GM21529 (cell line): Measurements from ENCODE around the gene ZDHHC8.

Experiments used
- ATAC-seq: cut with Tn5 transposase; IDR thresholded peaks from one replicate; pipeline ENCODE4 v1.9.1; 2021; ENCODE audit not compliant: unreplicated experiment

The ZDHHC8 gene

DNA sequence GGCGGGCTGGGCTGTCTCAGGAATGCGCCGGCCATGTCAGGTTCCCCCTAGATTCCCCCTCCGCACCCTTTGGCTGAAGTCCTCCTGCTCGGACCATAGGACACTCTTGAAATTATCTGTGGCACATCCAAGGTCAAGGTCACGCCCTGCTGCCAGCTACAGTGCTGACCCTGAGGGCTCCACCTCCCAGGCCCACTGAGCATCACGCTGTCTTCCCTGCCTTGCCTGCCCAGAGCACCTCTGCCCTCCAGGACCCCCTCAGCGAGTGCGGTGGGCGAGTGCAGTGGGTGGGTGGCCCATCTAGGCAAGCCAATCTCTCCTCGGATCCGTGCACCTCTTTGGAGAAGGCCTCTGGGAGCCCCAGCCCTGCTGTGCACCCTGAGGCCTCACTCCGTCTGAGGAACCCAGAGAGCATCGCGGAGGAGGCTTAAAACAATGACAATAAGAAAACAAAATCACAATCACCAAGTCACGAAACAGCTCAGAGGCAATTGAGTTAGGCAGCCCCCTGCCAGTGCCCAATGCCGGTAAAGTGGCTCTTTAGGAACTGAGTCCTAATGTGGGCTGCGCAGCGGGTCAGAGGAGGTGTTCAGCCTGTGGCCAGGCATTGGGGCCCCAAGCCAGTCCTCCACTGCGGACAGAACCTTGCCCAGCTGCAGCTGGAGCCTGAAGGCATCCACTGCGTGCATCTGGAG, 45.8 kb downstream of the ZDHHC8 start:
- no peak for ATAC-seq

DNA sequence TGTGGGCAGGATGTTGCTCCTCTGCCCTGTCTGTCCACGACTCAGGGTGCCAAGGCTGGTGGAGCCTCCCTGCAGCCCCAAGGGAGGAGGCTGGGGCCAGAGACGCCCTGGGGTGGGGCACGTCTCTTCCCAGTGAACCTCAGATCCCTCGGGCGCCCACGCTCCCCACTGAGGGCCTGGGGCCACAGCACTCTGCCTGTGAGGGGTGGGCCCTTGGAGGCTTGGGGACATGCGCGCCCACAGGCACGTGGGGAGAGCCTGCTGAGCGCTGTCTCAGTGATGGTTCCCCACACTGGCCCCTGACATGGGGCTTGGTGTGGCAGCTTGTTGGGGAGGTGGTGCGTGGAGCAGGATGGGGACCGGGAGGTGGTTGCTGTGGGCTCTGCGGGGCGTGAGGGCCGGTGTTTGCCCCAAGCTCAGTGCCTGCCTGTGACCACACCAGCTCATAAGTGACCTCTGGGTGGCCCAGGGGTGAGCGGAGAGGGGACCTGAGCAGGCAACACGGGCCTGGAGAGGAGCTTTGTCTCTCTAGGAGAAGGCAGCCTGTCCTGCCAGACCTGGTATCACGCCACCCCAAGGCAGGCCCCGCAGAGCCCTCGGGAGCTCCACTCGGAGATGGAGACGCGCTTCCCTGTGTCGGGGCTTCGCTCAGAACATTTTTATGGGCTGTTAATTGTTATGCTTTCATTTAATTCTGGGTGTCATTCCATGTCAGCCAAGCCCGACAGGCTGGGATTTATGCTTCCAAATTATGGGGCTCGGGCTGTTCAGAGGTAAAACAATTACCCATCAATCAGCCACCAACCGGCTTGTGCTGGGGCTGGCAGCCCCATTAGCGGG, 46.7 kb downstream of the ZDHHC8 start:
- ATAC-seq: no peak

DNA sequence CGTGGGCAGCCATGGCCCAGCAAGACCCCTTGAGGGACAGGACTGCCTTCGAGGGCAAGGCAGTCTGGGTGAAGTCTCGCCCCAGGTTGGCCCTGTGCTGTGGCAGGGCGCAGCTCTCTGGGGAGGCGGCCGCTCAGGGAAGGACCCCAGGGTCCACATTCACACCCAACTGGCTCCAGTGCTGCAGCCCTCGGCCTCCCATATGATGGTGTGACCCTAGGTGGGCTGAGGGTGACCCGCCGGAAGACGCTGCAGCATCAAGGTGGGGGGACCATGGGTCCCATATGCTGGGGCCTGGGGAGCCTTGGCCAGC, 47.3 kb downstream of the ZDHHC8 start:
- no peak for ATAC-seq

DNA sequence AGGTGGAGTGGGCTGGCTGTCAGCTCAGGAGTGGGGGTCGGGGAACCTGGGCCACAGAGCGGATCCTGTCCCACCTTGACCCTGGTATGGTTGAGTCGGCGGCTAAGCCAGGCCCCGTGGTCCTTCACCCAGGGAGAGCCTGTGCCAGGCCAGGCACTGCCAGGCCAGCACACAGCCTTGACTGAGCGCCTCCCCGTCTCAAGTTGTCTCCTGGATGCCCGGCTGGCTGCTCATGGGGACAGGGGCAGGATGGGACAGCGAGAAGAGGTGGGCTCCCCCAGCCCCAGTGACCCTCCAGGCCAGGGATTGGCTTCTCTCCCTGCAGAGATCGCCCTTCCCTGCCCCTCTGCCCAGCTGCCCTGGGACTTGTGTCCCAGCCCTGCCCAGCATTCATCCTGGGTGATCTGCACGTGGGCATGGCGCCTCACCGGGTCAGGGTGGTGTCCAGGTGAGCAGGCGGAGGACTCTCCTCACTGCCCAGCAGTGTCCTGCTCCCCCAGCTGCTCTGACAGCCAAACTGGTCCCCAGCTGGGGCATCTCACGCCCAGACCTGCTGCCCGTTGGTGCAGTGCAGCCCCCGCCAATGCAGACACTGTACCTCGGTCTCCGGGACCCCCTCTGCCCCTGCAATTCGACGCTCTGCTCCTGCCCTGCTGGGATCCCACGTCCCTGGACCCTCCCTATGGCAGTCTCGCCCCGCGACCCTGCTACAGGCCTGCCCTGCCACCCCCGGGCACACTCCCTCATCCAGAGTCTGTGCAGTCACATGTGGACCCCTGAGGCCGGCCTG, 48.0 kb downstream of the ZDHHC8 start:
- ATAC-seq: no peak

DNA sequence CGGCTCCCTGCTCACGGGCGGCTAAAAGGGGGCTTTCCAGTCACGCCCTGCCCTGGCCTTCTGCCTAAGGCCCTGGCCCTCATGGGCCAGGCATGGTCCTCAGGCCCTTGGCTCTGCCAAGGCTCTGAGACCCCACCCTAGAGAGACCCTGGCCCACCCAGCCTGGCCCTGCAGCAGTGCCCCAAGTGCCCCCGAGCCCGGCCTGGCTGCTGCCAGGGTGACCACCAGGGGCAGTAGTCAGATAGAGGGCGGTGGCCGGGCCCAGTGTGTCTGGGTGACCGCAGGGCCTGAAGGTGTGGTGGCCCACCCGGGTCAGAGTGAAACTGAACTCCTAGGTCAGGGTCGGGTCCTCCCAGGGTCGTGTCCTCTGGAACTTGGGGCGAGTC, 48.6 kb downstream of the ZDHHC8 start:
- no peak for ATAC-seq

DNA sequence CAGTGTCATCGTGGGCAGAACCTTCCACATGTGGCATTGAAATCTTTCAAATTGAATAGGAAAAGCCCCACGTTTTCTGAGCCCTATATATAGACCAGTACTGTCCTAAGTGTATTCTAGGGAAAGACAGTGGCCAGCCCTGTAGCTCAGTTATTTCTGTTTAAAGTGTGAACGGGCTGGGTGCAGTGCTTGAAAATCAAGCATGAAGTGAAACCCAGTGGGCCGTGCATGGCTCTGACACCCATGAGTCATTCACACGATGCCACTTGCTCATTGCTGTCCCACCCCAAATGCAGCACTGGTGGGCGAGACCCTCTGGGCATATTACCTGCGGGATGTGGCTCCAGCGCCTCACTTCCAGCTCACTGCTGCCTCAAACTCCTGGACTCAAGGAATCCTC, 49.0 kb downstream of the ZDHHC8 start:
- no peak for ATAC-seq

DNA sequence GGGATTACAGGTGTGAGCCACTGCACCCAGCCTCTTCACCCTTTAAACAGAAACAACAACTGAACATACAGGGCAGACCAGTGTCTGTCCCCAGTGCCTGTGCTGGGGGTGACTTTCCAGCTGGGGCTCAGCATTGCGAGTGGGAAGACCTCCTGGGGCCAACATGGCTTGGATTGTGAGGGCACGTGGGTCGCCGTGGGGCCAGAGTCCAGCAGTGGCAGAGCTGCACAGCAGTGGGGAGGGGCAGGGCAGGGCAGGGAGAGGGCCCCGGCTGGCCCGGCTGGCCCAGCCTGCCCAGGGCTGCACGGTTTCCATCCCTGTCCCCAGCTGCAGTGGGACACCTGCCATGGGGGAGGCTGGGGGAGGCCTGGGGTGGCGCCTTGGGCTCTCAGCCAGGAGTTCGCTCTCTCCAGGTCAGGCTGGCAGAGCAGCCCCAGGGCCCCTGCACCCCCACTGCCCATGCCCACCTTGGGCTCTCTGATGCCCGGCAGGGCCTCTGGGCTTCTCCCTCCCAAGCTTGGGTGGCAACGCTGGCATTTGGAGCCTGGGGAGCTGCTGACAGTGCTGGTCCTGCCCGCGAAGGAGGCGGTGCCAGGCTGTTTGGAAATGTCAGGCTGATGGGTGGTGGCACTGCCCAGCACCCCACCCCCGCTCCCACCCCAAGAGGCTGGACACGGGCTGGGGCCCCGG, 49.7 kb downstream of the ZDHHC8 start:
- ATAC-seq: no peak

DNA sequence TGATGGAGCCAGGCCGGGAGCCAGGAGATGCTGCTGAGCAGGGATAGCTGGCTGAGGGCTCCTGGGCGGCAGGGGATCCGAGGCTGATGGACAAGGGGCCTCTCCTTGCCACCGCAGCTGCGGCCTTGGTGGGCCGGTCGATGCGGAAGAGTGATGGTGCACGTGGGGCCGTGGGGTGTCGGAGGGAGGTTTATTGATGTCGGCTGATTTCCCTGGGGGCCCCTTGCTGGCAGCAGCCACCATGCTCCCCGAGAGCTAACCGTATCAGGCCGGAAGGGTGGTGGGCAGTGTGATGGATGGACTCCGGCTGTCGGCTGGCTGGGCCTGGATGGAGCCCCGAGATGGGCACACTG, 50.3 kb downstream of the ZDHHC8 start:
- ATAC-seq: no peak

DNA sequence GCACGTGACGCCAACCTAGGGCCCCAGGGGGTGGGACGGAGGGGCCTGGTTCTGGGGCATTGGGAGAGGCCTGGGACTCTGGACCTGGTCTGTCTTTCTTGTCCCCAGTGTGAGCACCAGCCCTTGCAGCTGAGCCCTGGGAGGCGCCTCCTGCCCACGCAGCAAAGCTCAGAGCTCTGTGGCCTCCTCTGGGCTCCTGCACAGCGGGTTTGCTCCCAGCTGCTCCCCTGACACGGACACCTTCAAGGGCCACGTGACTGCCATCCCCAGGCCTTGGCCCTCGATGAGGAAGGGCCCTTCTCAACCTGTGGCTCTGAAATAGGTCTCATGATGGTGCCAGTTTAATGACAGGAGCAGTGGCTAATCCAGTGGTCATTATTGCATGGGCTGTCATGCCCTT, 50.8 kb downstream of the ZDHHC8 start:
- ATAC-seq: no peak

DNA sequence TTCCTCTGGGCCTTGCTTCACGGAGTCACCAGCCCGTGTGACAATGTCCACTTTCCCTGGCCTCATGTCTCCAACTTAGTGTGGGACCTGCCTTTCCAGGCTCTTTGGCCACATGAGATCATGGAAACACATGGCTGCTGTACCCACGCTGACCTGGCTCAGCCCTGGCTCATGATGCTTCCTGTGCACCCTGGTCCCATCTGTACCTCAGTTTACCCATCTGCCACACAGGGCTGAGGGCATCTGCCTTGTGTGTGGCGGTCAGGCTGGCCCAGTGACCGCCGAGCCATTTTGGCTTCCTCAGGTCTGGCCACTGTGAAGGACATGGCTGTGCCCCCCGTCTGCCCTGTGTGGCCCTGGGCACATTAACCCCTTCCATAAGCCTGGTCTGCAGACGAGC, 51.5 kb downstream of the ZDHHC8 start:
- ATAC-seq: no peak

DNA sequence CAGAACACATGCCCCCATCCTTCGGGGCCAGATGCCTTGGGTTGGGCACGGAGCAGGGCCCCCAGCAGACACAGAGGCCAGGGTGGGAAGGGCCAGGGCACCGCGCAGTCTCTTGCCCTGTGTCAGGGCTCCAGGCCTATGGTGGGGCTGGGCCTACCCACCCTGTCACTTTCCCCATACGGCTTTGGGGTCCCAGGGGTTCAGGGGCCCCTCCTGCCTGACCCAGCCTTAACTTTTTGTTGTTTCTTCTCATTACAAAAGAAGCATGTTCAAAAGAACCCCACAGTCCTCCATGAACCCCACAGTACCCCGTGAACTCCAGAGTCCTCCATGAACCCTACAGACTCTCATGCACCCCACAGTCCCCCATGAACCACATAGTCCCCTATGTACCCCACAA, 52.2 kb downstream of the ZDHHC8 start:
- ATAC-seq: no peak

DNA sequence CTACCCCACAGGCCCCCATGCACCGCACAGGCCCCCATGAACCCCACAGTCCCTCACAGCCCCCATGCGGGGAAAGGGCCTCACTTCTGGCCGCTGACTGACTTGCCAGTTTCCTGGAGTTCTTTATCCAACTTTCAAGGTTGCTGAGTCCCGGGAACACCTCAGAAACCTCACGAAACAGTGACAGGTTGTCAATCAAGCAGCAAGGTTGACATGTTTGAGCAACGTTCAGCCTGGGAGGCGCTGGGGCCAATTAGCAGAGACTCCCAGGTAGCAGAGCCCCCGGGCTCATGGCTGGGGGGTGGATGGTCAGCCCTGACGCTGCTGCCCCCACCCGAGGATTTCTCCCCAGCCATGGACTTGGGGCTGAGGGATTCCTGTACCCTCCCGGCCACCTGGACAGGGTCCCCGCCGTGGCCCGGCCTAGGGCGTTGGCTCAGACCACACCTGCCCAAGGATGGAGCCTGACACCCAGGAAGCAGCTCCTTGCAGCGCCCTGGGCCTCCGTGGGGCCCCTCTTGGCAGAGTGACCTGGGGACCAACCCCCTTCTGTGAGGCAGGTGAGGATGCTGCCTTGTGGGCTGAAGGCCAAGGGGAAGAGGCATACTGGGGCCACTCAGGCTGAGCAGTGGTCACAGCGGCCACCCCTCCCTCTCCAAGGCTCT, 53.0 kb downstream of the ZDHHC8 start:
- no peak for ATAC-seq

DNA sequence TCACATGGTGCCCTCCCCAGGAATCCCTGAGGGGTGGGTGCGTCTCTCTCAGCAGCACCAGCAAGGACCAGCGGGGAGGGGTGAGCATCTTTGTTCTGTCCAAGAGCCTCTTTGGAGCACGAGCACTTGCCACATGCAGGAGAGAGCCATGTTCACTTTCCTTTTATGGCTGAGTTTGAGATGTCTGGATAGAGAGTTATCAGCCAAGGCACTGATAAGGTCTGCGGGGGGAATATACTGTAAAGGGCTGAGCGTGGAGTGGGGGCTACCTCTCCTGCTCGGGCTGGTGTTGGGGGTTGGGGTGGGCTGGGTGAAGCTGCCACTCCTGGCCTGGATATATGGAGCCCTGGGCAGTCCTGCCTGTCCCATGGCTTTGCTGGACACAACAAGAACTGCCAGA, 54.1 kb downstream of the ZDHHC8 start:
- no peak for ATAC-seq

DNA sequence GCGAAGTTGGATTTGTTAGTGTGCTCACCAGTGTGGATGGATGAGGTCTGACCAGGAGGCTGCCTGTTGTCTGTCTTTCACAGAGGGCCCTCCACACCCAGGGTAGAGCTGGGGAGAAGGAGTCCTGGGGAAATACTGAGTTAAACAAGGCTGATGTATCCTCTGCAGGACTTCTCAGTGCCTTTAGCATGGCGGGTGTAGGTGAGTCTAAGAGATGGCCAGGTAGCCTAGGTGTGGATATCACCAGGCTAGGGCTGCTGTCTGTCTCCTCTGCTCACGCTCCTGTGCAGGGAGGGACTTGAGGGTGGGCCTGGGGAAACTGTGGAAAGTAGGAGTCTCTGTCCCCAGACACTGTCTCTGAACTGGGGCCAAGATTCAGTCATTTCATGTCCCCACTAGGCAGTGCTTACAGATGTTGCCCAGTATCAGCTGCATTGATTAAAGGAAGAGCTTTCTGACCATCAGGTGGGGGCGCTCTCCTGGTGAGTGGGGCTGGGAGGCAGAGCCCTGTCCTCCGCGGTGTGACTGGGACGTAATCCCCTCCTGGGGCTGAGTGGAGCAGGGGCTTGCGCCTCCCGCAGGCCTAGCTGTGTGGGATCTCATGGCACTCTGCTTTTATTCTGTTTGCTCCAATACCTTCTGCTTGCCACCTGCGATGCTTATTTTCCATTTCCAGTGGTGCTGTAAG, 54.7 kb downstream of the ZDHHC8 start:
- ATAC-seq: no peak

DNA sequence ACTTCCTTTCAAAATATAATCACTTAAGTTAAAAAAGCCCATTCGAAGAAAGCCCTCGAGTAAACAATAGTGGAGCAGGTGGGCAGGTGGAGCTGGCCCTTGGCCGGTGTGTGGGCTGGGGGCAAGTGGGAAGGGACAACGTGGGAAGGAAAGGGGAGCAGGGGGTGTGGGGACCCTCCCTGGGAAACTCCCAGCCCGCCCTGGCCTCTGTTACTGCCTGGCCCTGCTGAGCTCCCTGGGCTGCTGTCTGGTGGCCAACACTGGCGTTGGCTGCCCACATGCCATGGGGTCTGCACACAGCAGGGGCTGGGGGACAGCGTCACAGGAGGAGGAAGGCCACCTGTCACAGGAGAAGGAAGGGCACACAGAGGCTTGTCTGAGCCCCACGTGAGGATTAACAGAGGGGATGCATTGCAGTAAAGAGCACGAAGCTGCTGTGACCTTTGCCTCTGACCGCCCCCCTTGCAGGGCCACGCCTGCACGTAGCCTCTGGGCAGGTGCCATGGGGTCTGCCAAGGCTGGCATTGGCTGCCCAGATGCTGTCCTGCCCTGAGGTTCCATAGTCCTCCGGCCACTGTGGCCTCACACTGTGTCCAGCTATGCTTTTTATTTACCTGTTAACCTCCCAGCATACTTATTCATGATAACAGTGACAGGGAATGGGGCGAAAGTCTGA, 55.4 kb downstream of the ZDHHC8 start:
- no peak for ATAC-seq

DNA sequence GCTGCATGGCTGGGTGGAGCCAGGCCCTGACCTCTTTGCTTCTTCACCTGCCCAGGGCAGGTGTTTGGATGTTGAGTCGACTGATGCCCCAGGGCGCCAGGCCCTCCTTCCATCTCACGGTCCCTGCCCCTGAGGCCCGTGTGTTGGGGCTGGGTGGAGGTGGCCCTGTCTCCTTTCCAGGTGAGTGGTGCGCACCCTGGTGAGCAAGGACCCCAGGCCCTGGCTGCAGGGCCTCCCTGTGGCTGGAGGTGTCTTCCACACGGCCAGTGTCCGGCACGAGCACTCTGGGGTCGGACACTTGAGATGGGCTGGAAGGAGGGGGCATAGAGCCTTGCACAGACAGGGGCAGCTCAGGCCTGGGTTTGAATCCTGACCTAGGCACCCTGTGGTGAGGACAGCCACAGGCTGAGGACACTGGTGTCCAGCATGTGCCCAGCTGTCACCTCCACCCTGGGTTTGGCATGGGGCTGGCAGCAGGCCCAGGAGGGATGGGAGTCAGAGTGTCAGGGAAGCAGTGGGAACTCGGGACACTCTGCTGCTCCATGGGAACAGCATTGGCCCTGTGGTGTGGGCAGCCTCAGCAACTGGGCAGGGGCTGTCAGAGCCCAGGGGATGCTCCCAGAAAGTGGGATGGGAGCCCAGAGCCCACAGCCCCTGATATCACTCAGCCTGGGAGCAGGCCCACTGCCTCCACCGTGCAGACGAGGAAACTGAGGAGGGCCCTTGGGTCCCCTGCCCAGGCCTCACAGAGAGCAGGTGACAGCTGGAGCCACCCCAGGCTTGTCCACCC, 56.4 kb downstream of the ZDHHC8 start:
- ATAC-seq: no peak

DNA sequence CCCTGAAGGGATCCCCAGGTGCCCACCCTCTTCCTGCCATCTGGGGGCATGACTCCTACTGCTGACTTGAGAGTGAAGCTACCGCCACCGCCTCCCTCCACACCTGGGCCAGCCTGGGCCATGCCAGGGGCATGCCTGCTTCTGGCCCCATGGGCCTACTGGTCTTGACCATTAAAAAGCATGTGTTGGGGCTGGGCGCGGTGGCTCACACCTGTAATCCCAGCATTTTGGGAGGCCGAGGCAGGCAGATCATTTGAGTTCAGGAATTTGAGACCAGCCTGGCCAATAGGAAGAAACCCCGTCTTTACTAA, 56.9 kb downstream of the ZDHHC8 start:
- ATAC-seq: no peak

DNA sequence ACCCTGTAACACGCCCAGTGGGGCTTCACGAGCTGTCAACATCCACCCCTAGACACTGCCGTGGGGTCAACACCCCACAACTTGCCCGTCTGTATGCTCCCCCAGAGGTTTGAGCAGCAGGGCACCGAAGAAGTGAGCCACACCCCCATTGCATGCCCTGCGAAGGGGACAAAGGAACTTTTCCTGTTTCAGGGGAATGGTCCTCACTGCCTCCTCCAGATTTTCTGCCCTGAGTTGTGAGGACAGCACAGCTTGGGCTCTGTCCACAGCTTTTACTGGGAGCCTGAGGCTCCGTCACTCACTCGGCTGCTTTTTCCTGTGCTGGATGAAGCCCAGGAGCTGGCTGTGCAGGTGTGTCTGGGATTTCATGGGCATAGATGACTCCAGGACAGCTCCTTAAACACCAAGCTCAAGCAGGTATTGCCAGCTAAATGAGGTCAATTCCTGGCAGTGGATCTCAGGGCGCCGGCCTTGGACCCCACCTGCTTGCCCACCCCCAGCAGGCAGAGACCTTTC, 59.5 kb downstream of the ZDHHC8 start:
- no peak for ATAC-seq

DNA sequence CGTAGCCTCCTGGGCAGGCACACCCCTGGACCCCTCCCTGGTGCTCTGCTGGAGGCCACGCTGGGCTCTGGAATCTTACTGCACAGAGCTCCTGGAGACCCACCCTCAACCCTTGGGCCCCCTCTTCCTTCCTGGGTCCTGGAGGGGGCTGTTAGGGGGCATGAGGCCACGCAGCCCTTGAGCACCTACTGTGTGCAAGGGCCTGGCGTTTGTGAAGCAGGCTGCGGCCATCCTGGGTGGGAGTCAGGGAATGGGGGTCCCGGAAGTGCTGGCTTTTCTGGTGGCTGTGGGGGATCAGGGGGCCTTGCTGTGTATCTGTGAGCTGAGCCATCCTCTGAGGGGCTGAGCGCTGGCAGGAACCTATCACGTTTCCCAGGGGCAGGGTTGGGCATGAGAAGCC, 60.2 kb downstream of the ZDHHC8 start:
- no peak for ATAC-seq
